GM20431 (cell line): ENCODE results near the gene JMJD1C.
"Not testable (repeated sequence)": the region's sequence is repeated elsewhere in the genome, so short reads cannot be mapped to it uniquely, and the experiment has no call there.

ENCODE experiments used
- in situ Hi-C: fragments of 300-500 bp; cut with MseI, MboI; formaldehyde crosslinking; loops from one replicate; pipeline ENCODE4 v1.15.0; 2020; ENCODE audit warnings: low sequenced_read_pairs; ENCODE audit not compliant: unreplicated experiment

Gene JMJD1C, protein sequence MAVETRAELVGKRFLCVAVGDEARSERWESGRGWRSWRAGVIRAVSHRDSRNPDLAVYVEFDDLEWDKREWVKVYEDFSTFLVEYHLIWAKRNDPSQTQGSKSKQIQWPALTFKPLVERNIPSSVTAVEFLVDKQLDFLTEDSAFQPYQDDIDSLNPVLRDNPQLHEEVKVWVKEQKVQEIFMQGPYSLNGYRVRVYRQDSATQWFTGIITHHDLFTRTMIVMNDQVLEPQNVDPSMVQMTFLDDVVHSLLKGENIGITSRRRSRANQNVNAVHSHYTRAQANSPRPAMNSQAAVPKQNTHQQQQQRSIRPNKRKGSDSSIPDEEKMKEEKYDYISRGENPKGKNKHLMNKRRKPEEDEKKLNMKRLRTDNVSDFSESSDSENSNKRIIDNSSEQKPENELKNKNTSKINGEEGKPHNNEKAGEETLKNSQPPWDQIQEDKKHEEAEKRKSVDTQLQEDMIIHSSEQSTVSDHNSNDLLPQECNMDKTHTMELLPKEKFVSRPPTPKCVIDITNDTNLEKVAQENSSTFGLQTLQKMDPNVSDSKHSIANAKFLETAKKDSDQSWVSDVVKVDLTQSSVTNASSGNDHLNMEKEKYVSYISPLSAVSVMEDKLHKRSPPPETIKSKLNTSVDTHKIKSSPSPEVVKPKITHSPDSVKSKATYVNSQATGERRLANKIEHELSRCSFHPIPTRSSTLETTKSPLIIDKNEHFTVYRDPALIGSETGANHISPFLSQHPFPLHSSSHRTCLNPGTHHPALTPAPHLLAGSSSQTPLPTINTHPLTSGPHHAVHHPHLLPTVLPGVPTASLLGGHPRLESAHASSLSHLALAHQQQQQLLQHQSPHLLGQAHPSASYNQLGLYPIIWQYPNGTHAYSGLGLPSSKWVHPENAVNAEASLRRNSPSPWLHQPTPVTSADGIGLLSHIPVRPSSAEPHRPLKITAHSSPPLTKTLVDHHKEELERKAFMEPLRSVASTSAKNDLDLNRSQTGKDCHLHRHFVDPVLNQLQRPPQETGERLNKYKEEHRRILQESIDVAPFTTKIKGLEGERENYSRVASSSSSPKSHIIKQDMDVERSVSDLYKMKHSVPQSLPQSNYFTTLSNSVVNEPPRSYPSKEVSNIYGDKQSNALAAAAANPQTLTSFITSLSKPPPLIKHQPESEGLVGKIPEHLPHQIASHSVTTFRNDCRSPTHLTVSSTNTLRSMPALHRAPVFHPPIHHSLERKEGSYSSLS (N-terminal part only)

DNA sequence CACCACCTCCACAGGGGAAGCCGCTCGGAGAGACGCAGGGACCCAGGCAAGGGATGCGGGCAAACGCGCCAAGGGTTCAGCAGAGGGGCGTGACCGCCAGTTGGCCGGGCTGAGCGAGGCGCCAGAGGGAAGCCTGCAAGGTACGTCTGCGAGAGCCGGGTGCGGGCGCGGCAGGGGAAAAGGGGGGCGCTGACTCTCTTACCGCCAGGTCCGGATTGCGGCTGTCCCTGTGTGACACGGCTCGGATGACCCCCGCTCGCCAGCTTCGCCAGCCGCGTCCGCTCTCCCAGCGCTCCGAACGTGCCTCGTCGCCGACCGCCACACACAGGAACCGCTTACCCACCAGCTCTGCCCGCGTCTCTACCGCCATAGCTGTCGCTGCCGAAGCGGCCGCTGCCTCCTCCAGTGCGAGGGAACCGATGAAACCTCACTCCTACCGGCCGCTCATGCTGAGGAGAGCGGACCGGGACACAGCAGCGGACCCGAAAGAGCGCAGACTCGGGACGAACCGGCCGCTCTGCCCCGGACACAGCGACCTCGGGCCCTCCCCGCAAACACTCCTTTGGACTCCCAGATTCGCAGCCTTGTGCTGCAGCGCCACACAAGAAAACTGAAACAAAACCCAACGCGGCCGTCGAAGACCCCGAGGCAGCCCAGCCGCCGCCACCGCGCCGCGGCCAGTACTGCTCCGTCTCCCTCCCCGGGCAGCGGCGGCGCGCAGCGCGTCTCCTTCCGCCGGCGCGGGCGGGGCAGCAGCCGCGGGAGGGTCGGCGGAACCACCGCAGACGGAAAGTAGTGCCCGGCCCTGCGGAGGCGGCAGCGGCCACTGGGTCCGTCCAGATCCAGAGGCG, at the start of gene JMJD1C:
JMJD1C (minus strand) TSS at position 685 of the 851 bp plus-strand sequence; CDS start at position 370, 315 bp downstream.
- in situ Hi-C loops, result no loop called here

DNA sequence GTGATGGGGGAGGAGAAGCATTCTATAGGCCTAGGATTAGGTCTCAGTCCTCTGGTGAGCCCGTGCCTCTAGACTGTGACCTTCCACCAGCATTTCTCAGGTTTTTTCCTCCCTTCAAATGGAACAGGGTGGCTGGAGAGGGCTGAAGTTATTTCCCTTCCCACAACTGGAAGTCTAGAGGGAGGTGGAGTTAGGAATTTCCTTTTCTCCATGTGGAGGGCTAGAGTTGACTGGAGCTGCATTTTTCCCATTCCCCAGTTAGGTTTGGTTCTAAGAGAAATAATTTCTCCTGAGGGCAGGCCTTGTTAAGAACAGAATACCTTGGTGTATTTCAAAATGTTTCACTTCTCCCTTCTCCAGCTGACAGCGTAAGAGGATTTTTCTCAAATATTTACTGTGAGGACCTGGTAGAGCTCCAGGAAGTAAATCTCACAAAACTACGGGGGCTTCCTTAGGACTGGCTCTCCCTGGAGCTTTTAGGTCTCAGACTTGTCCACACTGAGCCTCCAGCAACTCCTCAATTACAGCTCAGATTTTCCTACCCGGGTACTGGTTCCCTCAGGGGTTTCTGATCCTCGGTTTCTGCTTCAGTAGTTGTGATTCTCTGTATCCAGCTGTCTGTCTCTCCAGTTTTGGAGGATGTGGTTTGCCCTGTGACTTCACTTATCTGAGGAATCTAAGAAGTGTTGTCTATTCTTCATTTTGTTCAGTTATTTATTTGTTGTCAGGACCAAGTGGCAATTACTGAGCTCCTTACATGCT, 49.4 kb upstream of the JMJD1C start:
- in situ Hi-C loops, result no loop called here

DNA sequence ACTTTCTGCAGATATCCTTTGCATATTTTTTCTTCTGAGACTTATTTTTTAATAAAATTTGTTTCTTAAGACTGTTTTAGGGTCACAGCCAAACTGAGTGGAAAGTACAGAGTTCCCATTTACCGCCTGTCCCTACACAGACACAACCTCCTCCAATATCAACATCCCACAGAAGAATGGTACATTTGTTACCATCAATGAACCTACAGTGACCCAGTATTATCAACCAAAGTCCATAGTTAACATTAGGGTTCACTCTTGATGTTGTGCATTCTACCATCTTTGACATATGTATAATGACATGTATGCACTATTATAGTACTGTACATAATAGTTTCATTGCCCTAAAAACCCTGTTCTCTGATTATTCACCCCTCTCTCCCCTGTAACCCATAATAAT, 40.8 kb upstream of the JMJD1C start:
- in situ Hi-C loops, result no loop called here

DNA sequence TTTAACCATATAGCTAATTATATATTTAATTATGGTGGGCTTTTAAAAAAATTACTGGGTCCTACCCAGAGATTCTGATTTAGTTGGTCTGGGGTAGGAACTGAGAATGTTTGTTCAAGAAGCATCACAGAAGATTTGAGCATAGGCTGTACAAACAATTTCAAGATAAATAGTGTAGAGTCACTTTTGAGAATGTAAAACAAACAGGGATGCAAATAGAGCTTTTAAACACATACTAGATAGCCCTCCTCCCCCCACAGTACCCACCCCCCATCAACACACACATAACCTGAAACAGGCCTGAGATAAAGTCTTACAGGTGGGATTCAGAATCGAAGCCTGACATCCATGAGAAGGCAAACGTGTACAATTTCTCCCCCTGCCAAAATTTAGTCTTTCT, 39.8 kb upstream of the JMJD1C start:
- in situ Hi-C loops, result no loop called here

DNA sequence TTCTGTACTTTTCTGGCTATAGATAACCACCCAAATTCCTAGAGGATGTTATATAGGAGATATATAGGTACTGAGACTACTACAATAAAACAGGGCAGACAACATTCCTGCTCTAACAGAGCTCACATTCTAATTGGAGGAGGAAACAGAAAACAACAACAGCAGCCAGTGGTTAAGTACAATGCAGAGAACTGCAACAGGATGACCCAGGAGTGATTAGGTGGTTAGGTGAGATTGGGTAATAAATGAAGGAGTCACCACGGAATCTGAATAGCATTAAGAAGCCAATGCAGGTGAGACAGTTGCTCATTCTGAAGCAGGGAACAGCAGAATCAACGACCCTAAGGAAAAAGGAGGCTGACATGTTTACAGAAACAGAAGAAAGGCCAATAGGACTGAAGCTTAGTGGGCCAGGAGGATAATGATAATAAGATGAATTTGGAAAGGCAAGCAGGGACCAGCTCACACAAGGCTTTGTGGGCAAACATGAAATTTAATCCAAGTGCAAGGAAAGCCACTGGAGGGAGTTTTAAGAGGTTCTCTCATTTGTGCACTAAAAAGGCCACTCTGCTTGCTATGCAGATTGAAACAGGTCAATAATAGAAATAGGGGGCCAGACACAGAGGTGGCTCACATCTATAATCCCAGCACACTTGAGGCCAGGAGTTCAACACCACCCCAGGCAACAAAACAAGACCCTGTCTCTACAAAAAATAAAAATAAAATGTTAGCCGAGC, 38.5 kb upstream of the JMJD1C start:
- in situ Hi-C loops, result no loop called here

DNA sequence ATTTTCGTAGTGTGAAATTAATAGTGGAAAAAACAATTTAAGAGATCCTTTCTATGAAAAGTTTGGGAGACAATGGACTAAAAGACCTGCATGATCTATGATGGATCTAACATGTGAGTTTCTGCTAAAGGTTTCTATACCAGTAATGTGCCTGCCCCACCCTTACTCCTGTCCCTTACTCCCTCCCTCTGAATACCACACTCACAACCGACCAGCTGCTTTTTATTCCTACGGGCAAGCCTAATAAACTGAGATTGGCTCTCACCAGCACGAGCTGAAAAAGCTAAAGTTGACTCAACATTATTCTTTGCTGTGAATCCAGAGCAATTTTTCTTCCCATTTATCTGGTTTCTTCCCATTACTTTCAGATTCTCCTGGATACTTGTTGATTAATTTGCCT, 37.6 kb upstream of the JMJD1C start:
- in situ Hi-C loops, result no loop called here

DNA sequence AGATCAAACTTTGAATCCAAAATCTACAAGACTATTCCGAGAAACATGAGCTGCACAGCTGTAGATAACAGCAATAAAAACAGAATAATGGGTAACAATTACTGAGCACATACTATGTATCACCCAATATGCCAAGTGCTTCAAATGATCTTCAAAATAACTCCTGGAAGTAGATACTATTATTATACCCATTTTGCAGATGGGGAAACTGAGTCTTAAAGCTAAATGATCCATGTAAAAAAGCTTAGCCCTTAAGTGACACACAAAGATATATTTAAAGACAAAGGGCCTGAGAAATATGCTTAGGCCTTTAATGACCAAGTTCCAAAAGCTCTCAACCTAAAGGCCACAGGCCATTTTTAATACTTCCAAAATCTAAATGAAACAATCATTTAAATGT, 37.1 kb upstream of the JMJD1C start:
- in situ Hi-C loops, result no loop called here

DNA sequence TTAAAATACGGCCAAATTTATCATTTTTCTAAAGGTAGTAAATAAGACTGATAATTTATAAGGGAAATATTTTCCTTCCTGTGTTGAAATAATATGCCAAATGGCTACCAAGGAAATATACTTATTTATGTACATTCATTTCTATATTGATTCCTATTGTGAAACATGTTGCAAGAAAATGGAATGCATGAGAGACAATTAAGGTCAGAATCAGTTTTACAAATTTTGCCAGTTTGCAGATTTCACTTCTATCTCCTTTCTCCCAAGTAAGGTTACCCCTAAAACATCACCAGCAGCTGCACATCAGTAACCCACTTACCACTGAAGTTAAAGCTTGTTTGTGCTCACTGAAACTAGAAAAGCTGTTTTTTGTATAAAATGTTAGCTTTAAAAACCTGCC, 36.2 kb upstream of the JMJD1C start:
- in situ Hi-C loops, result no loop called here

DNA sequence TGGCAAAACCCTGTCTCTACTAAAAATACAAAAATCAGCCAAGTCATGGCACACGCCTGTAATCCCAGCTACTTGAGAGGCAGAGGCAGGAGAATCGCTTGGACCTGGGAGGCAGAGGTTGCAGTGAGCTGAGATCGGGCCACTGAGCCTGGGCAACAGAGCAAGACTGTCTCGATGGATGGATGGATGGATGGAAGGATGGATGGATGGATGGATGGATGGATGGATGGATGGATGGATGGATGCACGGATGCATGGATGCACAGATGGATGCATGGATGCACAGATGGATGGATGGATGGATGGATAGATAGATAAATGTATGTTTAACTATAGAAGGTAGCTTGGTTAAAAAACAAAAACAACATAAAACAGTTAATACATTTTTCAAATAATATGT, 34.8 kb upstream of the JMJD1C start:
- in situ Hi-C loops, result not testable (repeated sequence)

DNA sequence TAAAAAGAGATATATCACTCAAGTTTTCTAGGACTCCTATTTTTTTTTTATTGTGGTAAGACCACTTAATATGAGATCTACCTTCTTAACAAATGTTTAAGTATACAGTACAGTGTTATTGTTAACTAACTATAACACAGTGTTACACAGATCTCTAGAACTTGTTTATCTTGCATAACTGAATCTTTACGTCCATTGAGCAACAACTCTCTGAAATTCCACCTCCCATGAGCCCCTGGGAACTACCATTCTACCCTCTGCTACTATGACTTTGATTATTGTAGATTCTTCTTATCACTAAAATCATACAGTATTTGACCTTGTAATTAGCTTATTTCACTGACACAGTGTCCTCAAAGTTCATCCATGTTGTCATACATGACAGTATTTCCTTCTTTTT, 32.9 kb upstream of the JMJD1C start:
- in situ Hi-C loops, result no loop called here

DNA sequence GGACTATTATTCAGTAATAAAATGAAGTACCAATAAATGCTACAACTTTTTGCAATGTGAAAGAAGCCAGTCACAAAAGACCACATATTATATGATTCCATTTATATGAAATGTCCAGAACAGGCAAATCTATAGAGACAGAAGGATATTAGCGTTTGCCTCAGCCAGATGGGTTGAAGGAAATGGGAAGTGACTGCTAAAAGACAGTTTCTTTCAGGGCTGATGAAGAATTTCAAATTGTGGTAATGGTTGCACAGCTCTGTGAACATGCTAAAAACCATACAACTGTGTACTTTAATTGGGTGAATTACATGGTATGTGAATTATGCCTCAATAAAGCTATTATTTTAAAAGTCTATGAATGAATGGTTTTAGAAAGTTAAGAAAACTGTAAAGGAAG, 31.5 kb upstream of the JMJD1C start:
- in situ Hi-C loops, result no loop called here

DNA sequence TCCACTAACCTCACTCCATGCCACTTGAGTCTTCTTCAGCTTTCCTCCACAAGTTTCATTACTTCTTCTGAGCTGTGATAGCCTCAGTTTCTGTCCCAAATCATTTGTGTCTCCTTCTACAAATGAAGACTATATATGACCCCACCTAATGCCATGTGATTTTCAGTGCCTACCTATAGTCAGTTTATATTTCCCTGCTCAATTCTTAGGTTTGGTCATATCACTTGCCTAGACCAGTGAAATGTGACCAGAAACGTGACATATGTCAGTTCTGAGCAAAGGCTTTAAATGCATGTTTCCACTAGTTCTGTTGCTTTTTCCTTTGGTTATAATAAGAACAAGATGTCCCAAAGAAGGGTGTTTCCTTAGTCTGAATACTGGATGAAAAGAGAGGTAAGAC, 30.8 kb upstream of the JMJD1C start:
- in situ Hi-C loops, result no loop called here

DNA sequence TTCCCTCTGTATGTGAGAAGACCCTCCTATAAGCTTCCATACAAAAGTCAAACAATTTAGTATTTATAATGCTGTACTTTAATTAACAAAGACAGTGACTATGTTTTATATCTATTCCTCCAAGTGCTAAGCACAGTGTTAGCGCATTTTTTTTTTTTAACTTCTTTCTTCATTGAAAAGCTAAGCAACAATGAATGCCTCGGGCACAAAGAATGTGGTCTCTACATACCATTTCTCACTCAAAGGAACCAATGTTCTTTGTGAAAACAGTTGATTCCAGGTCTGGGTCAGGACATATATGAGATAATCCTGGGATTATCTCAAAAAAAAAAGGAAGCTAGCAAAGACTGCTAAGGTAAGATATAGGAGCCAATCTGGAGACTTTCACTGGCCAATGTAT, 29.2 kb upstream of the JMJD1C start:
- in situ Hi-C loops, result no loop called here

DNA sequence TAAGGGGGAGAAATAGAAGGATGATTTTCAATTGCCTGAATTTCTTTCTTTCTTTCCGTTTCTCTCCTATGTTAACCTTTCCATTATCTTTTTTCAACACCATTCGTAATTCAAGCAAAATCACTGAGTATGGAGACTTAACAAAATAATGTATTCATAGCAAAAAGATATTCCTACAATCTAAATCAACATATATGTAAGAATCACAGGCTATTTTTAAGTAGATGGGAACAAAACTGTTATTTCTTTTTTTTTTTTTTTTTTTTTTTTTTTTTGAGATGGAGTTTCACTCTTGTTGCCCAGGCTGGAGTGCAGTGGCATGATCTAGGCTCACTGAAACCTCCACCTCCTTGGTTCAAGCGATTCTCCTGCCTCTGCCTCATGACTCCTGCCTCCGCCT, 27.2 kb upstream of the JMJD1C start:
- in situ Hi-C loops, result no loop called here

DNA sequence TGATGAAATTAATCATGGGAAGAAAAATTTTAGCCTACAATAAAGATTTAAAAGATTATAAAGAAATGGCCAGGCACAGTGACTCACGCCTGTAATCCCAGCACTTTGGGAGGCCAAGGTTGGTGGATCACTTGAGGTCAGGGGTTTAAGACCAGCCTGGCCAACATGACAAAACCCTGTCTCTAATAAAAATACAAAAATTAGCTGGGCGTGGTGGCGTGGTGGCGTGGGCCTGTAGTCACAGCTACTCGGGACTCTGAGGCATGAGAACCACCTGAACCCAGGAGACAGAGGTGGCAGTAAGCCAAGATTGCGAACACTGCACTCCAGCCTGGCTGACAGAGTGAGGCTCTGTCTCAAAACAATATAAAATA, 26.5 kb upstream of the JMJD1C start:
- in situ Hi-C loops, result not testable (repeated sequence)

DNA sequence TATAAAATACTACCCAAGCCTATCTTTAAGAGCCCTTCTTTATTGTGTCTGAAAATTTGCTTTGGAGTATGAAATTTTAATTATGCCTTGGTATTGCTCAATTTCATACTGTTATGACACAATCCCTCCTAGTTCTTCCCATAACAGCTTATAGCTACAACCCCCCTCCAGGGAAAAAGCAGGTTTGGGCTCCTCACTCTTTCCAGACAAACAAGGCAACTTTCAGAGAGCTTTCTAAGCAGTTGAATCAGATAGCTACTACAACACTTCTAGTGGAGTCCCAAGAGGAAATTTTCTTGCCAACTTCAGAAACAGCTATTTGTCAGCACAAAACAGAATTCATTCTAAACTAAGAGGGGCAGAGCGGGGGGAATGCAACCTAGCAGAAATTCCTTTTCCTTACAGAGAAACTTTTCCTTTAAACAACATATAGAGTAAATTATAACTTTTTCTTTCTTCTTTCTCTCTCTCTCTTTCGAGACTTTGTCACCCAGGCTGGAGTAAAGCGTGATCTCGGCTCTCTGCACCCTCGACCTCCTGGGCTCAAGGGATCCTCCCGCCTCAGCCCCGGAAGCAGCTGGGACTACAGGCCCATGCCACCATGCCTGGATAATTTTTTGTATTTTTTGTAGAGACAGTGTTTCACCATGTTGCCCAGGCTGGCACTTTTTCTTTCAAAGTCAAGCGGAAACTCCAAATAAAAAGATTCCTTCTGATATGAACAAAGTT, 26.0 kb upstream of the JMJD1C start:
- in situ Hi-C loops, result no loop called here

DNA sequence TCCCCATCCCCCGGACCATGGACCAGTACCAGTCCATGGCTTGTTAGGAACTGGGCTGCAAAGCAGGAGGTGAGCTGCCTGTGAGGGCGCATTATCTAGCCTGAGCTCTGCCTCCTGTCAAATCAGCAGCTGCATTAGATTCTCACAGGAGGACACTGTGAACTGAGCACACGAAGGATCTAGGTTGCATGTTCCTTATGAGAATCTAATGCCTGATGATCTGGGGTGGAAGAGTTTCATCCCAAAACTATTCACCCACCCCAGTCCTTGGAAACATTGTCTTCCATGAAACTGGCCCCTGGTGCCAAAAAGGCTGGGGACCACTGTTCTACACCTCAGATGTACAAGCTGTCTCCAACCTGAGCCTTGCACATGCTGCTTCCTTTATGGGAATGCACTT, 24.1 kb upstream of the JMJD1C start:
- in situ Hi-C loops, result no loop called here

DNA sequence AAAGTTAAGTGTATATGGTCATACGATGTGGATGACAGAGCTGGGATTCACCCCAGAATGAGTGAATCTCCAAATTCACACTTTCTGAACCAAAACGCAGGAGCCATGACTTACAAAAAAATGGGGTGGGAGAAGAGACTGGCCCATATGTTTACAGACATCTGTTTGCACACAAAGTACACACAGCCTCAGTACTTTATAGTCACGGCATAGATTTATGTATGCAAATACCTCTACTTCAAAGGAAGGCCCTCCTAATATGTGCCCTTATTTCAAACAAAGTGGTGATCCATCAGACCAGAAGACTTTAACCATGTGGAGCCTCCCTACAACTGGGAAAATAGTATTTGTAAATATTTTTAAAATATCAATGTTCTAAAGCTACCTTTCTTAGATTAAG, 22.2 kb upstream of the JMJD1C start:
- in situ Hi-C loops, result no loop called here
